SH-SY5Y (cell line): Measurements from ENCODE around the gene SEC61B.

ENCODE experiments used
- GATA2 ChIP-seq: IDR thresholded peaks from 2 replicates; pipeline ENCODE4 v1.6.1; 2011; ENCODE audit warnings: mild to moderate bottlenecking, low read depth, low read length
- GATA3 ChIP-seq: IDR thresholded peaks from 2 replicates; pipeline ENCODE4 v1.6.1; 2011; ENCODE audit warnings: low read depth, mild to moderate bottlenecking, low read length, moderate library complexity

DNA sequence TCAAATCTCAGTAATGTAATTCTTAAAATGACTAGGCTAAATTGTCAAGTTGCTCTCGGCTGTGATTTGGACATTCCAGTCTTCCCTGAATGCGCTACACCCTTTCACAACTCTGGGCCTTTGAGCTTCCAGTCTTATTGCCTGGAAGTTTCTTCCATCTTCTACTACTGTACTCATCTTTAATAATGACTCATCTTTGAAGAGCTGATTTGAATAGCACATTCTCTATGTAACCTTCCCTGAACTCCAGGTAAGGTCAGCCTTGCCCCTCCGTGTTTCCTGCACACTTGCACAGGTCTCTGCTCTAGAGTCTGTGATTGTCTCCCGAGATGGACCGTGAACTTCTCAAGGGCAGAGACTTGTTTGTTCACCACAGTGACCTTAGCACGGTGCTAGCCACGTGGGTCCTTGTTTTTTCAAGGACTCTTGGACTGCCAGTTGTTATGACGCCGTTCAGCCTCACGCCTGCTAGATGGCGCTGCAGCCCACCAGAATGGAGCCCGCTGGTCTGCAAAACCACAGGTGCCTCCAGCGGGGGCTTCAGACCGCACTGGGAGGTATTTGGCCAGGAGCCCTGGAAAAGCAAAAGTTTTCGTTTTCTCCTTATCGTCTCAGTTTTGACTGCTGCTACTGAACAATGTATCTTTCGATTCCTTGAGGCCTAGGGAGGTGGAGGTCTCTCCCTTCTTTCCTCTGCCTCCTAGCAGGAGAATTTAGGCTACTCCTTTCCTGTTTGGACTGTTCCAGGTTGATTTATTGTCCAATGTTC lies 44.4 kb downstream of the SEC61B start:
- no peak for TF ChIP-seq GATA3
- TF ChIP-seq GATA2 = no peak
